NCI-H345 (cell line): ENCODE measurements around the gene RNLS.
"Not testable (repeated sequence)": the region's sequence is repeated elsewhere in the genome, so short reads cannot be mapped to it uniquely, and the experiment has no call there.

Source experiments
- DNase-seq: peaks from one replicate; lab custom pipeline; 2025; lab: John Stamatoyannopoulos, UW

RNLS gene

DNA sequence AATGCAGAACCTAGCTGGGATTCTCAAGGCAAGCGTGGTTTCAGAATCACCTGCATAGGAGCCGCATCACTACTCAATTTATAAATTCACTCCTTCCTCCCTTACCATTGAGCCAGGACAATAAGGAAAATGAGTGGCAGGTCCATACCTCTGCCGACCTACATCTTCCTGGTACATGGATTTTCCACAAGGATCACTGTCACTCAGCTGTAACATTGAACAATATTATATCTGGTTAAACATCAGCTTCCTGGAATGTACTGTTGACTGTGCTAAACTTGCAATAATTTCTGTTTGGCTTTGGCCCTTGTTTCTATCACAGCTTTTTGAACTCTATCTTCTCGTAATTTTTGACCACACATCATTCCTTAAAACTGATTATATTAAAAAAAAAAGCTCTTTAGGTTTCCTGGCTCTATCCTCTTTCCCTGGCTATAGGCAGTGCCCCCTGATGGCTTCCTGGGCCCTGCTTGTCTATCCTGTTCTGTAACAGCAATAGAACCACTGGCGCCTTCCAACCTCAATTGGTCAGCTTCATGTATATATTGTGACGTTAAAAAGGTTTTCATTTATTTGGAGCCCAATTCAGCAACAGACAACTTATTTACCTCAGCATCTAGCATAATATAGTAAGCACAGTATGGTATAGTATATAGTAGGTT lies 59.2 kb downstream of the RNLS start:
- no peak for DNase-seq

DNA sequence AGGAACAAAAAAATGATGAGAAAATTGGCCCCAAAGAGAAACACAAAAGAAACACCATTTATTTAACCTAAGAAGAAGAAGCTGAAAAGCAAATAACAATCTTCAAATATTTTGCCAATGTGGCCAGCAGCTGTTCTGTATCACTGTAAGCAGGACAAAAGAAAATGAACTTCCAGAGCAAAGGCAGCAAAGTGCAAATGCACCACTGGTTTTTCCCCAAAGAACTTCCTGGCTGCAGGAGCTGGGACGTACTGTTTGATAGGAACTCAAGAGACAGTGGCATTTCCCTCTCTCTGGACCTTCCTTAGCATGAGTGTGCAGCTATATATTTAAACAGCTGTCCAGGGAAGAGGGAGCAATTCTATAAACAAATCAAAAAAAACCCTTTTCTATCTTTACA lies 60.4 kb downstream of the RNLS start:
- no peak for DNase-seq

DNA sequence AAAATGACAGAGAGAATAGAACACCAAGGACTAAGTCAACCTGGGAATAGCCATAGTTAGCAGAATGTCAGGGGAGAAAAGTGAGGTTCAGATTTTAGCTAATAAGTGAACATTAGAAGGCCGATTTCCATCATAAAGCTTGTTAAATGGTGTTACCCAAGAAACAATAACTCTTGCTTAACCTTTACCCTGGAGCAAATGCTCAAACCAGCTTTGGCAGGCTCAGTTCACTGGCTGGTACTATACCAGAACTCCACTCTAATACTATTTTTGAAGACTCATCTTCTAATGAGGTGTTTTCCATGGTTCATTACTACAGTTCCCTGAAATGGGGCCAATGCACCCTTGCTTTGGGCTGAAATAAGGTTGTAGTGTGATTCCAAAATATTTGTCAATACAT lies 61.3 kb downstream of the RNLS start:
- DNase-seq = no peak

DNA sequence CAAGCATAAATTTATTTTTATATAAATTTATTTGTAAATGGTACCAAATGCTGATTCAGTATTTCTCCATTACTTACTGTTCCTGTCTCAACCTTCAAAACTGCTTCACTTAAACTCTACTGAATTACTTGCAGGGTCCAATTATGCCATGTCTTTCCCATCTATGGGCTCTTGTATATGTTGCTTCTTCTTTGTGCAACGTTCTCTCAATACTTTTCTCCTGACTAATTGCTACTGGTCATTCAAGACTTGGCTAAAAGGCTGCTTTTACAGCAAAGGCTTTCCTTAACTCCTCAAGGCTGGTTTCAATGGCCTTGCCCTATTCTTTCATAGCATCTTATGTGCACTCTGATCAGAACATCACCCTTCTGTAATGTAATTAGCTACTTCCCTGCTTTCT lies 67.9 kb downstream of the RNLS start:
- DNase-seq = no peak

DNA sequence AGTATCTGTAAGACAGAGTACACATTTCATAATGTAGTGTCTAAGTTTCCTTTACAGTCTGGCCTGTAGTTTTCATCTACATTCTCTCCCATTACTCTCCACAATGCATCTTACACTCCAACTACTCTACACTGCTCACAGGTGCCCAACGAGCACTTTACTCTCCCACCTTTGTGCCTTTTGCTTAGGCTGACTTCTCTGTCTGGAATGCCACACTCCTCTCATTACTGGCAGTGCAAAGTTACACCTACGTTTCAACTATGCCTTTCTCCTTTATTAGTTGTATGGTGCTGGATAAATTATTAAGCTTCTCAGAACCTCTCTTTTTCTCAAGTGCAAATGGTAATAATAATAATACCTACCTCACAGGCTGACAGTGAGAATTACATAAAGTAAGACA lies 70.5 kb downstream of the RNLS start:
- no peak for DNase-seq

DNA sequence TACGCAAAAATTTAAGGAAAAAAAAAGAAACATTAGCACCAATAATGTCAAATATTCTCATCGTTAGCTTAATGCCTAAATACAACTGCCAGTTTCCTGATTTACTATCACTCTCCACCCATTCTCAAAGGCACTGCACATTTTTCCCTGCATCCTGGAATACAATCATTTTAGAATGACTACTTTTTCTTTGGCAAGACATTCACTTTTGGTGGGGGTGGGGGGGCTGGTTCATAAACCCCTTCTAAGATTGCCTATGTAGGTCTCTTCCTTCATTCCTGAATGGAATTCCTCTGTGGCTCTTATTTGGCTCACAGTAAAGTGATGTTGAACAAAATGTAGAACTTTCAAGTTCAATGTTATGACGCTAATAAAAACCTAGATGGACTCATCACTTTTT lies 74.3 kb downstream of the RNLS start:
- DNase-seq = no peak

DNA sequence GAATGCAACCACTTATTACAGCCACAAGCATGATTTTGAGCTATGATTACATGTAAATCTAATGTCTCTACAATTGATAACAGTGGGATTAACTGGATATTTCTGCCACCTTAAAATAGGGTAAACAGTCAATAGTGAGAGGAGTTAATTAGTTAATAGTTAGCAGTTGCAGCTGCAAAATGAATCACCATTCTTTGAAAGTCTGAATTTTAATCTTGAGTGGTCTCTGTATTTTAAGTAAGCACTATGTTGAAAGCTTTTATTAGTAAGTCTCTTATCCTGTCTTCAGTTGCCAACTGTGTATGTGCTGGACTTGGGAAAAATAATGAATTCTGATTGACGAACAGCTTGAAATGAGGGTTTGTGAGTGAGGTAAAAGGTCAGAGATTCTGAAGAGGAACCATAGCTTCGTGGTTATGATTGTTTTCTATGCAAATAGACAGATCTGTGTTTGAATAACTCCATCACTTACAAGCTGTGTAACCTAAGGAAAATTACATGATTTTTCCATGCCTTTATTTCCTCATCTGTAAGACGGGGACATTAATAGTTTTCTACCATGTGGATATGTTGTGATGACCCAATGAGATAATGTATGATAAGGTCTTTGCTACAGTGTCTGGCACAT lies 75.2 kb downstream of the RNLS start:
- DNase-seq = no peak

DNA sequence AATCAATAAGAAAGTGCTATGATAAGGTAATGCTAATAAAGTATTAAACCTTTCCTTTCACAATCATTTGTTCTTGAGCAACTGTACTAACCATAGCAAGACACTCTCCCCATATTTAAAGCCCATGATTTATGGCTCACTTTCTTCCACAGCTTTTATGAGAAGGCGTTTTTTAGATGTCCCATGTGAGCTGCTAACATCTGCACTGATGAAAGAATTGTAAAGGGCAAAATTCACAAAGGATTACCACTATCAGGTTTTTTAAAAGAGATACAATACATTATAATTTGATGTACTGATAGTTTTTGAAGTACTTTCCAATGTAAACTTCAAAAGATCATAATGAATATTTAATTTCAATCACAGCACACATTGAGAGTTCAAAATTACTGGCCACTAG lies 75.7 kb downstream of the RNLS start:
- DNase-seq = no peak

DNA sequence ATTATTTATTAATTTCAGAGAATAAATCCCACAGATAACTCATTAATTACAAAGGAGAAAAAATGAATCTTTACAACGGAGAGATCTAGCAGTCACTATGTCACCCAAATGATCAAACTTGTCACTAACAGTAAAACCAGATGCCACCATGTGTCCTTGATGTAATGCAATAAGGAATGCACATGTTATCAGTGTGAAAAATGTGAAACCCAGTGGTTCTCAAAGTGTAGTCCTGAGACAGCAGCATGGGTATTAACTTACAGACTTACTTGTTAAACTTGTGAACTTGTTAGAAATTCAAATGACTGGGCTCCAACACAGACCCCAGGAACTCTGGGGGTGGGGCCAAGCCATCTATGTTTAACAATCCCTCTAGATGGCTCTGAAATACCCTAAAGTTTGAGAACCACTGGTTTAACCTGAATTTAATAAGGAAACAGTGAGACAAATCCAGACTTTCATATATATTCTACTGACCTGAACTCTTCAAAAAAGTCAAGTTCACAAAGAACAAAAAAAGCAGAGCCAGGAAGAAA lies 77.4 kb downstream of the RNLS start:
- DNase-seq = no peak

DNA sequence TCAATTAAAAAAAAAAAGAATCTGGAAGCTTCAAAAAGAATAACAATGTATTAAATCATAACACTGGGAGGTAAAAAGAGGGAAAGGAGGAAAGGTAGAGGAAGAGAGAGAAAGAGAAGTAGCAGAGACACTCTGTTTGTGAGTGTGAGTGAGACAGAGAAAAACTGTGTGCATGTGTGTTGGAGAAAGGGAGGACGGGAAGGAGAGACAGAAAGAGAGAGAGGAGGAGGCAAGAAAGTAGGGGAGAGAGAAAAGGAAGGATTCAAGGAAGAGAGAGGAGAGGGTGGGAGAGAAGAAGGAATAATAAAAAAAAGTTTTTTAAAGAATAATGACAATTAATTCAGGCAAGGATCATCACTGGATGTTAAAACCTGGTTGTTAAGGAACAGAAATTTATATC lies 77.9 kb downstream of the RNLS start:
- DNase-seq = no peak

DNA sequence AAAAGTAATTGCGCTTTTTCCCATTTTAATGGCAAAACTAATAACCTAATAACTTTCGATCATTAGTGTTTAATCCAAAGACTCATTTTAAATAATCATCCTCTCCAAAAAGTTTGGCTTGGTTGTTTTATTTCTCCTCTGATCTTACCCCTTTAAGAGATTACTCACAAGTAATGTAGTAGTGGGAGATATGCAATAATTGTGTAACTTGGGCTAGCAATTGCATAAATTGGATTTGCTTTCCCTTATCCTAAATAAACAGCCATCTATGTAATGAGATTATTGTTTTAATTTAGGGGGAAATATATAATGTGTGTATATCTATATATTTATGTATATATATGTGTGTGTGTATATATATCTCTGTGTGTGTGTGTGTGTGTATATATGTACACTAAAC lies 82.5 kb downstream of the RNLS start:
- DNase-seq = no peak

DNA sequence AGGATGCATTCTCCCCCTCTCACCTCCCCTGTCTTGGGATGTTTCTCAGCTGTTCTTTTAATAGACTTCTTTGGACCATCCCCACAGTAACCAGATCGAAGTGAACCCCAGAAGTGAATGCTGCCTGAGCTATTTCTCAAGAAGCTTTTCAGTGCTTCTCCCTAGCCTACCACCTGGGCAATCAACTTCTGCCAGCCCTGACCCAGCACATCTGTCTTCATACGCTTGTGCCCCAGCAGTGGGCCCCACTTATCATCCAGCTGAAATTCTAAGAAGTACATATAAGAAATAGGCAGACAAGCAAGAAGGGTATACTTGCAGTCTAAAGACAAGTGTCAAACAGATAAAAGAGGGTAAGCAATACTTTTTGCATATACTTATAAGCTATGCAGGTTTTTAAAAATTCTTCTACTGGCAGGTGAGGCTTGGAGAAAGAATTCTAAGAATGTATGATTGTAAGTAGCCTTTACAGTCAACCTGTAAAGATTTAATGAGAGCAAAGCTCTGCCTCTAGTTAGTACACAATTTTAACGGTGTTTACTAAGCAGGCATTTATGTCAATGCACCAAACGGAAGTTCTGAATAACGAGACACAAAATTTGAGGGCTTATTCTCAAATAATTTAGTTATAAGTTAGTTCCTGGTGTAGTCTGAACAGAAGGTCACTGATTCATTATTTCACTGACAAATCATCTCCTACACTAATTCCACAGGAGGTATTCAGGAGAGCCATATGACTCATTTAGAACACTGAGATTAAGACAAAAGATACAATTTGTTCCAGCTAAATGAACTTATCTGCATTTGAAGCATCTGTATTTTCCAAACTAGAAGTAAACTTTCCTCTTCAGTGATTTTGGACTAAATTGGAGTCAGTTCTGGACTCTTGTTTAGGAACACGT lies 83.3 kb downstream of the RNLS start:
- DNase-seq = no peak

DNA sequence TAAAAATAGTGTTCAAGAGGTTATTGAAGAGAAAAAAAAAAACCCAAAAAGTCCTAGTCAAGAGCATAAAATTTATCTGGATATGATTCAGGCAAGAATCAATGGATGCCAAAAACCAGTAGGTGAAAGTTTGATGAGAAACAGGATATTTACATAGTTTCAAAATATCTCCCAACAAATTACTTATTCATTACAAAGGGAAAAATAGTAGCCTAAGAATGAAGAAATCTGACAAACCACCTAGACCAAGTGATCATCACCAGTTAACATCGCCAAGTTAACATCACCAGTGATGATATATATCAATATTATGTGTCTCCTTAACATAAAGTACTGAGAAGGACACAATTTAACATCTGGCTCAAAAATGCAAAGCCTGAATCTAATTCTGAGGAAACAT lies 85.2 kb downstream of the RNLS start:
- no peak for DNase-seq

DNA sequence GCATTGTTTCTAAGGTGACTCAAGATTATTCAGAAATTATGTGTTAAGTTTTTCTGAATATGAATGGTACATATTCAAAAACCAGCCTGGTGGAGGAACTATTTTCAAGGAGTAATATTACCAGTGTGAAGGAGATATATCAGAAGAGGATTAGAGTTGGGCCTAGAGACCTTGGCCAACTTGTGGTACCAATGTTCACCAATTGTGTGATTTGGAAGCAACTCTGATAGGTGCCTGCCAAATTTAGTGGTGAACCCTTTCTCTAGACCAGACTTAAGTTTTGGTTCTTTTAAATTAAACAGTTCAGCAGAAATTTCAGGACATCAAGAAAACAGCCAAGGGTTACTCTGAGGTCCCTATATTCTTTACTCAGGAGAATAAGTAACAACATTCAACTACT lies 88.6 kb downstream of the RNLS start:
- no peak for DNase-seq

DNA sequence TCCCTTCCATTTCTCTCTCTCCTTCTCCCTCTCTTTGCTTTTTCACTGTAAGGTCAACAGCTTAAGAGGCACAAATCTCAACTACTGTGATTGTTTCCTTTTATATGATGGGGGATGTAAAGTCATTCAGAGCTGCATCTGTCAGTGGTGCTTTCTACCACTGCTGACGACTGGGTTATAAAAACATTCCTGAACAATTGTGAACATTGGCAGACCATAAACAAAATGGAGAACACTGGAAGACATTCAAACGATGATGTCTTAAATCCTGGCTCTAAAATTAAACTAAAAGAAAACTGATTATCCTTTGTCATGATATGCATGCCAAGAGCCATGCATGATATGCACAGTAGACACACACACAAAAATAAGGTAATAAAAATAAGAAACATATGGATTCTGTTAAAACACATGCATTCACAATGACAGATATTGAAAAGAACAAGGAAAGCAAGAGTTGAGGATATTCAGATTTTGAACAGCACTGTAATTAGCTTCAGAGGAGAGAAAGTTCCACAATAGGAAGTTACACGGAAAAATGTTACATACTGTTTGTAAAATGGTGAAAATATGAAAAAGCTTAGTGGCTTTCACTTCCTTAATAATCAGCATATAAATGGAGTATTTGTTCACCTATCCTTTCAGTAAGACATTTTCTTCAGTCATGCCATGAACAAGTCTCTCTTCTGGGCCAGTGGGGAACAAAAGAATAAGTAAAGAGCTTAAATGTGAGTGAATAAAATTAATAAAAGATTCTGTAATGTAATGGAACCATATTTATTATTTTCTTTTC lies 89.2 kb downstream of the RNLS start:
- DNase-seq = no peak

DNA sequence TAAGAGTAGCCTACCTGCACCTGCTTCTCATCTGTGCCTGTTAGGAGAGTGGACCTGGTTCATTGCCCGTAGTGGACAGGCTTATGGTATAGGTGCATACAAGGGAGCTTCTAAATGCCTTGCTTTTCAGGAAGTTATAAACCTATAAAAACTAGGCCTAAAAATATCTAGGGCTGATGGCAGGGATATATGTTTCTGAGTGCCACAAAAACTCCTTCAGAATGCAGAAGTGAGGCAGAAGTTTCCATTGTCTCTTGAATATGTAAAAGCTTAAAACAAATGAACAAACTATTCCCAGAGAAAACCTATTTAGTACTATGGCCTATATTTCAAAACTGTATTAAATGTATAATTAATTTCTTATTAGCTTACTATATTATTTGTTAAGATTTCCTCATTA lies 91.8 kb downstream of the RNLS start:
- no peak for DNase-seq

DNA sequence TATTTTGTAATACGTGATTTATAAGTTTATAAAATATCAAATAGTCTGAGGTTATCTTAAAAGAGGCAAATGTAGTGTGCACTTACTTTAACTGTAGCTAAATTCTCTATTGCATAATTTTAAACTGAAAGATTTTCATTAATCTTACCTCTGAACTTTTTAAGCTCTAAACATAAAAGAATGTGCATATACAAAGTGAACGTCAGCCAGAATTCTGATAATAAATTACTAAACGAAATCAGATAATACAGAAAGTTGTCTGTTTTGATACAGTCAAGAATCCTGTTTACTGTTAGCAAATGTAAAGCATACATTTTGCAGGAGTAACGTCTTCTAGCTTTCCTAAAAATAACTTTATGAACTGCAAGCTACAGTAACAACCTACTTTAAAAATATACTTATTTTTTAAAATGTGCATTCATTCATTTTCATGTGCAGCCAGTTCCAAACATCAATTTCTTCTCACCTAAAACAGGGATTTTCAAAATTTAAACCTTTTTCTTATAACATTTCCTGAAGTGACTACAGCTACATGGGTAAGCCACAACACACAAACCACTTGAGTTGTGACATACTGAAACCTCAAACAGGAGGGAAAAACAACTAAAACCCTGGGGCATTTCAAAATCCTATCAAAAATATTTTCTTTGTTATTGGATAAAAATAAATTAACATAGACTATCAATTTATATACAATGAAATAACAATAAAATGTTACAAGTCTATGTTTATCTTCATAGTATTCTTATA lies 92.7 kb downstream of the RNLS start:
- DNase-seq = no peak

DNA sequence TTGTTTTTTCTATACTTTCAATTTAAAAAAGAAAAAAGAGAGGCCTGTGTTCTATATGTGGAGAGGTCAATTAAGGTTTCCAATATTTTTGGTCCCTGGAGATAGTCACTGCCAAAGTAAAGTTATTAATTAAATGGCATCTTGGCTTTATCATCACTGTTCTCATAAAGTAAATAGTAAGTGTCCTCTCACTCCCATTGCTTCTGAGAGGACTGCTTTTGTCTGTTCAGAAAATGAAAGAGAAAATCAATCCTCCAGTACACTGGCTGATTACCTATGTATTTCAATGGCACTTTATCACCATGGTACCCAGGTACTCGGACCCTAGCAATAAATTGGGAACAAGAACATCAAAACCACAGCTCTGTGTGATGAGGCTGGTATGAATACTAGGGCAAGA lies 94.0 kb downstream of the RNLS start:
- peak; percentile 43 for DNase-seq

DNA sequence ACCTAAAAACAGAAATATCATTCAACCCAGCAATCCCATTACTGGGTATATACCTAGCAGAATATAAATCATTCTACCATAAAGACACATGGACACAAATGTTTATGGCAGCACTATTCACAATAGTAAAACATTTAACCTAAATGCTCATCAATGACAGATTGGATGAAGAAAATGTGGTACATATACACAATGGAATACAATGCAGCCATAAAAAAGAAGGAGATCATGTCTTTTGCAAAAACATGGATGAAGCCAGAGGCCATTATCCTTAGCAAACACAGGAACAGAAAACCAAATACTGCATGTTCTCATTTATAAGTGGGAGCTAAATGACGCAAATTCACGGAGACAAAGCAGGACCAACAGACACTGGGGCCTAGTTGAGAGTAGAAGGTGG lies 96.3 kb downstream of the RNLS start:
- DNase-seq = not testable (repeated sequence)

DNA sequence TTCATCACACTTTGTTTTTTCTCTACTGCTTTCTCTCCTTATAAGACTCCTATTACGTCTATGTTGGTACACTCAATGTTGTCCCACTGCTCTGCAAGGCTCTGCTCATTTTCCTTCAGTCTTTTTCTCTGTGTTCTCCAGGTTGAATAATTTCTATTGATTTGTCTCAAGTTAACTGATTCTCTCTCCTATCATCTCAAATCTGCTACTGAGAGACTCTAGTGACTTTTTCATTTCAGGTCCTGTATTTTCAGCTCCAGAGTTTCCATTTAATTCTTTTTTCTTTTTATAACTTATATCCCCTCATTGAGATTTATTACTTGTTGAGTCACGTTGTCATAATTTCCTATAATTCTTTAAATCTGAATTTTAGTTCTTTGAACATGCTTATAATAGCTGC lies 100.9 kb downstream of the RNLS start:
- no peak for DNase-seq

DNA sequence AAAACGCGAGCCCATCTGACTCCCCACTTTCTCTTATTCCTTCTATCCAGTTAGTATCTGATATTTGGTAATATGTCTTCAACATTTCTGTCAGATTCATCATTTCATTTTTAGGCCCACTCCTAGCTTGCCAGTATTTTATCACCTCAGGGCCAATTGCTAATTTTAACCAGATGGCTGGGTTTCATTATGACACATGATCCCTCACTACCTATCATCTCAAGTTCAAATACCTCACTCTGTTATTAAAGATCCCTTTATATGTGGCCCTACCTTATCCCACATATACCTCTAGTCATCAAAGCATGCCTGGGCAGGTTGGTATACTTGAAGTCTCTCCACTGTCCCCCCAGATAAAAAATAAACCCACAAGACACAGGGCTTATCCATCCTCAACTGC lies 104.9 kb downstream of the RNLS start:
- no peak for DNase-seq
